Stomach (tissue), 4 donors: ENCODE measurements around the gene RPTOR.
A peak's percentile ranks its signal among the peaks of the same experiment; 100 is the strongest.

ENCODE experiments used
- CTCF ChIP-seq, 7 experiments: fragments of 450-650 bp in 4 of 7; fragments of 200-600 bp in 3 of 7; sonication (generic) in 3 of 7; IDR thresholded peaks; one replicate each; pipeline ENCODE4 v1.5.1; 2016 to 2019; ENCODE audit warnings: antibody characterized with exemption in 7 of 7, control low read depth in 2 of 7, mild to moderate bottlenecking in 1 of 7
- EP300 ChIP-seq: sonication (generic); formaldehyde crosslinking; IDR thresholded peaks from one replicate; pipeline ENCODE4 v1.6.1; 2017; ENCODE audit warnings: antibody characterized with exemption
- POLR2A ChIP-seq, 4 donors: fragments of 450-650 bp; IDR thresholded peaks; one replicate each; pipeline ENCODE4 v1.6.1; 2016; ENCODE audit warnings: antibody characterized with exemption in 4 of 4, control low read depth in 2 of 4, mild to moderate bottlenecking in 1 of 4, moderate library complexity in 1 of 4
- POLR2AphosphoS5 ChIP-seq, 3 donors: sonication (generic); formaldehyde crosslinking; IDR thresholded peaks; one replicate each; pipeline ENCODE4 v1.6.1; 2016; ENCODE audit warnings: antibody characterized with exemption in 3 of 3

- no peak for TF ChIP-seq CTCF (IDR thresholded peaks at IDR 0.05)
- TF ChIP-seq POLR2A (IDR thresholded peaks at IDR 0.05), result no peak
- TF ChIP-seq EP300, result no peak
- peak in 1 of 3 donors; percentile 37 for TF ChIP-seq POLR2AphosphoS5 (IDR thresholded peaks at IDR 0.05)
Measured at GRCh38 chr17:80968602-80969029, 424.0 kb downstream of the RPTOR start.
